ENCODE data around the gene MACROD2.

The MACROD2 gene

DNA sequence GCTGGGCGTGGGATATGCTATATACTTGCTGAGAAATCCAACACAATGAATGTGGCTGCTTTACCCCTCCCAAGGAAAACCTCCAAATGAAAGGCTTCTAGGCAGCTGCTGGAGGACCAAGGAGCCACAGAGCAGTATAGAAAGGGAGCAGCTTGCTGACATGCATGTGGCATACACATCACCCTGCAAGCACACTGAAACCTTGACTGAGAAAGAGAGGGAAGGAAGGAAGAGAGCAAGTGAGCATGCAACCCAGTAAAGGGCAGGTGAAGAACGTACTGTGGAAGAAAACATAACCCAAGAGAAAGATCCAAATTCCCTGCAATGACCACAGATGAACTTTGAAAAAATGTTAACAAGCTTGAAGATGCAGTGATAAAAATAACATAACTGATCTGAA, 2034.9 kb downstream of the MACROD2 start:
- no peak for DNase-seq

- DNase-seq, result no peak
Measured at GRCh38 chr20:16035576-16035975, 2040.3 kb downstream of the MACROD2 start.

DNA sequence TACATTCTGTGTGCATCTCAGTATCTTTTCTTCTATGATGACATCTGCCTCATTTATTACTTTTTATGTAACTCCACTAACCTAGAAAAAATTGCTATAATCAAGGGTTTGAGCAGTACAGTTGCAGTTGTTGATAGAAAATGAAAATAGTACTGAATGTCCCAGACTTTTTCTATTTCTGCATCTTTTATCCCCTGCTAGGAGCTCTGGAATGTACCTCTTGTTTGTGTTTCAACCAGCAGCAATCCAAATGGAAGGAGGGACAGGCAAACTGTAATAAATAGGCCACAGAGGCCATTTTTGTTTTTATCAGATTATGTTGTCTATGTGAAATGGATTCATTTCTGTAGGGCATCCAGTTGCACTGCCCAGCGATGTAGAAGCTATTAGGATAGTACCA, 2041.0 kb downstream of the MACROD2 start:
- no peak for DNase-seq

- DNase-seq, result no peak
Measured at GRCh38 chr20:16040742-16041141, 2045.4 kb downstream of the MACROD2 start.

DNA sequence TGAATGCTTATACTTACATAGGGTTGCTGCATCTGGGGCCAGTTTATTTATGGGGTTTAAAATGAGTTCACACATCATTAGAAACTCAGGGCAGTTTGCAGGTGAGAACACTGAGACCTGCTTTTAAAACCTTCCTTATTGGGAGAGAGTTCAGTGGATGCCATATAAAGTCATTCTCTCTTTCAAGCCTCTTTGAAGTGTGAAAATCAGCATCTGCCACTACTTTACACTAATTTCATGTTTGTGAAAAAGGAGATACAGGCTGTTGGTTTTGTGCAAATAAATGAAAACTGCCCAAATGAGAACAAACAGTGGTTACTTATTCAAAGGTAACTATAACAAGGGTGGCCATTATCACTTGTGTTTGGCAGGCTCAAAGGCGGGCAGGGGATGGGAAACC, 2047.4 kb downstream of the MACROD2 start:
- peak in 1 of 2 experiments; percentile 43 for DNase-seq

DNA sequence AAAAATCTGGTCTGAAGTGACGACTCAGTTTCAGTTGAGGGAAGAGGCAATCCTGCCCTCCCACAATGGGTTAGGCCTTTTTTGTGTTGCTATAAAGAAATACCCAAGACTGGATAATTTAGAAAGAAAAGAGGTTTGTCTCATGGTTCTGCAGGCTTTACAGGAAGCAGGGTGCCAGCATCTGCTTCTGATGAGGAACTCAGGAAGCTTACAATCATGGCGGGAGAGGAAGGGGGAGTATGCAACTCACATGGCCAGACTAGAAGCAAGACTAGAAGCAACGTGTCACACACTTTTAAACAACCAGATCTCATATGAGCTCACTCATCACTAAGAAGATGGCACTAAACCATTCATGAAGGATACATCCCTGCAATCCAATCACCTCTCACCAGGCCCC, 2048.6 kb downstream of the MACROD2 start:
- no peak for DNase-seq

DNA sequence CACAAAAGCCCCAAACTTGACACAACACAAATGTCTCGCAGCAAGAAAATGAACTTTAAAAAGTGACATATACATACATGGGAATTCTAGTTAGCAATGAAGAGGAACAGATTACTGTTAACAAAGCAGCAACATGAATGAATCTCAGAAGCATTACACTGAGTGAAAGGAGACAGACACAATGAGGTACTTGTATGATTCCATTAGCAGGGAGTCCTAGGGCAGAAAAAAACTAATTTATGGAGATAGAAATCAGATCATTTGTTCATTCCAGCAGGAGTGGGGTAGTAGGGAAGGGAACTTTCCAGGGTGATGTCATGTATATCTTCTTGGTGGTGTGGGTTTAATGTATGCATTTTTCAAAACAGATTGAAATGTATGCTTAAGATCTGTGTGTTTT, 2053.6 kb downstream of the MACROD2 start:
- no peak for DNase-seq

DNA sequence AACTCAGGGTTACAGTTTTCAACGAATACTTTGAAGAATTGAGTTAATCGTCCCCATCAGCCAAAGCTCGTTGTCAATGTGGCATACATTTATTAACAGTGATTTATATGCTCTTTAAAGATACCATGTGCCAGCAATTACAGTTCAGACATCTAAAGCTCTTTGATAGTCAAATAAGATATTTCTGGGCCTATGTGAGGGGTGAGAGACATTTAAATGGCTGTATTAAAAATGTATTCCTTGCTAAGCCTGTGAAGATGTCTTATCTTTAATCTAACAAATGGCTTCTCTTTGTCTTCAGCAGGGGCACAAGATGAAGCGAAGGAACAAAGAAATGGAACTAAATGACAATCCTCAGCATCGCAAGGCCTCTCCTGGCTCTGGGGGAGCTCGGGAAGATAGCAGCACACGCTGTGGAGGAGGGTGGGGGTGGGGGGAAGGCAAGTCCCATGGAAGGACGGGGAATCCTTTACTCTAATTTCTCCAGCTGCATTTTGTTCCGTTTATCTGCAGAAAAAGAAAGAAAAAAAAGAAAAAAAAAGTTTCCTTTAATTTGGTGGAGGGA, 2054.3 kb downstream of the MACROD2 start:
- no peak for DNase-seq

- DNase-seq, result no peak
Measured at GRCh38 chr20:16050366-16050765, 2055.1 kb downstream of the MACROD2 start.

GRCh38 chr20:16051968-16052367, 2056.7 kb downstream of the MACROD2 start:
- DNase-seq, result no peak

DNA sequence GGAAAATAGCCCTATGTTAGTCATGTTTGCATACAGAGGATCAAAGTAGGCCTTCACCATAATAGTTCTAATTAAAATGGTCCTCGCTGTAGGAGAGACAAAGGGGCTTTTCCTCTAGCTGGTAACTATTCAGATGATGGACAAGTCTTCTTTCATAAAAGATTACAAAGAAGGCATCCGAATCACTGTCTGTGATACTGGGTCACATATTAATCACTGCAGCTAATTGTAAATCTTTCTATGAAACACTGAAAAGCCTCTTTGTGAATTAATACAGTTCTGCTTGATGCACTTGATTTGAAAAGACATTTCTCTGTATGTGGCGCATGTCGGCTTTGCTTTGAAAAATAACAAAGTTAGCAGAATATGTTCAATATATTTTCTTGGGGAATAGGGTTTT, 2057.1 kb downstream of the MACROD2 start:
- DNase-seq, result no peak

DNA sequence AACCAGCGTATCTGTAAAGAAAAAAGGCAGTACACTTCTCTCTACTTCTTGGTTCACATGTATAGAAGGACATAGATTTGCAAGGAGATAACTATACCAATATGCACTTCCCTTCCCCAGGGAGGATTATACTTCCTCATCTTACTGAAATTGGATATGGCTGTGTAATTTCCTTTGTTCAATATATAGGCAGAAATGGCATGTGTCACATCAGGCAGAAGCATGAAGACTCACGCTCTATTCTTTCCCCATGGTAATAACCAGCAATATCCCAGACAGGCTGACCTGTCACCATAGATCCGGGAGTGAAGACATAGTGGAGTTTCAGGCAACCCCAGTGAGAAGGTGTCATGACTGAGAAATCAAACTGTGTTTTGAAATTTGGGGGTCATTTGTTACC, 2059.7 kb downstream of the MACROD2 start:
- DNase-seq, result no peak

- DNase-seq, result no peak
Measured at GRCh38 chr20:16057651-16058050, 2062.3 kb downstream of the MACROD2 start.

DNA sequence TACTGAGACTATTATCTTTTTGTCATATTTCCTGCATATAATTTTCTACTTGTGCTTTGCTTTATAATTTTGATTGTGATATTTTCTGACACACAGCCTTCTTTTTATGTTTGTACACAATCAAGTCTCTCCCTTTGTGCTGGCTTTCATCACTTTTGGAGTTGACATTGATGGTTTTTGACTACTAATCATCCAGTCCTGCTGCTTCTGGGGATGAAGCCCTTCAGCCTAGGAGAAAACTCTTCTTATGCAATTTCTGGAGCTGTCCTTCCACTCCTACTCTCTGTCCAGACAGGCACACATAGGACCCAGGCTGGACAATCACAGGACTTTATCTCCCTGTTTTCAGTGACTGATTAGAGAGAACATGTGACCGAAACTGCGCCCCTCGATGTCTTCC, 2063.0 kb downstream of the MACROD2 start:
- no peak for DNase-seq

- DNase-seq, result no peak
Measured at GRCh38 chr20:16059841-16060240, 2064.5 kb downstream of the MACROD2 start.

GRCh38 chr20:16061351-16061750, 2066.0 kb downstream of the MACROD2 start:
- DNase-seq, result no peak

DNA sequence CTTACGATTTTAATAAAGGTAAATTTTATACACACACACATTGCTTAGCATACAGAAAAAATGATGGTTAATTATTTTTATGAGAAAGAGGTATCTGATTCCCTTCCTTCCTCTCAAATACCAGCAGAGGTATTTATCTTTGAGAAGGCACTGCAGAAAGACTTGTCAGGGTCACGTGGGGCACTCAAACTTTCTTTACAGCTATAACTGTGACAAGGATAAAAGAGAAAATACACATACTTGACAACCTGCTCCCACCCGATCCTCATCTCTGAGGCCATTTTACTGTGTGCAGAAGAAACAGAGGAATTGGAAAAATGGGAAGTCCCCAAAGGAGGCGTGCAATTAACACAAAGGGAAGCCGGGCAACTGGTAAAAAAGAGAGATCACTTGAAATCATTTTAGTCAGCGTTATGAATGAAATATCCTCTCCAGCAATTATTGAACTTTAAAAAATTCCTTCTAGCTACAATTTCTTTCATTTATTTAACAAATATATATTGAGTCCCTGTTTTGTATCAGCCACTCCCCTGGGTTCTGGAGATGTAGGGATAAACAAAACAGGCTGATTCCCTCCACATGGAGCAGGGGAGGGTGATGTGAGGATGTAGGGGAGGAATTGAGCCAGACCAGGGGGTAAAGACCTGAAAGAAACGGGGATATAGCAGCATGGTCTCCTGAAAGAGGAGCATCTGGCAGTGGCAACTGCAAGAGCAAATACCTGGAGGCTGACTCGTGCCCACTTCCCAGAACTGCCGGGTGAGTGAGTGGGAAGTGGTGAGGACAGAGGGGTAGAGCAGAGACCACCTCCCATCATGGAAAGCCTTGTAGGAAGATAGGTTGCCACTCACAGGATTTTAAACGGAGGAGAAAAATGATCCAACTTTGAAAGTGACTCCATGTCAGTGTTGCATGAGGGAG, 2067.6 kb downstream of the MACROD2 start:
- no peak for DNase-seq

DNA sequence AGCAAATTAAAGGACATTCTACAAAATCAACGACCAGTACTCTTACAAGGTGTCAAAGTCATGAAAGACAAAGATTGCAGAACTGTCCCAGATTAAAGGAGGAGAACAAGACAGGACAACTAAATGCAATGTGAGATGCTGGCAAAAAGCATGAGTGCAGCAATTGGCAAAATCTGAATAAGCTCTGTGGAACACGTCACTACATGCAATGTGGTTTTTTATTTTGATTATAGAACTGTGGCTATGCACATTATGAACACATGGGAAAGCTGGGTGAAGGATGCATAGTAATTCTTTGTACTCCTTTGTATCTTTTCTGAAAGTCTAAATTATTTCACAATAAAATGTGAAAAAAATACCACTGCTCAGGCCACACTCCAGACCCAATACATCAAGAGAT, 2068.6 kb downstream of the MACROD2 start:
- no peak for DNase-seq

DNA sequence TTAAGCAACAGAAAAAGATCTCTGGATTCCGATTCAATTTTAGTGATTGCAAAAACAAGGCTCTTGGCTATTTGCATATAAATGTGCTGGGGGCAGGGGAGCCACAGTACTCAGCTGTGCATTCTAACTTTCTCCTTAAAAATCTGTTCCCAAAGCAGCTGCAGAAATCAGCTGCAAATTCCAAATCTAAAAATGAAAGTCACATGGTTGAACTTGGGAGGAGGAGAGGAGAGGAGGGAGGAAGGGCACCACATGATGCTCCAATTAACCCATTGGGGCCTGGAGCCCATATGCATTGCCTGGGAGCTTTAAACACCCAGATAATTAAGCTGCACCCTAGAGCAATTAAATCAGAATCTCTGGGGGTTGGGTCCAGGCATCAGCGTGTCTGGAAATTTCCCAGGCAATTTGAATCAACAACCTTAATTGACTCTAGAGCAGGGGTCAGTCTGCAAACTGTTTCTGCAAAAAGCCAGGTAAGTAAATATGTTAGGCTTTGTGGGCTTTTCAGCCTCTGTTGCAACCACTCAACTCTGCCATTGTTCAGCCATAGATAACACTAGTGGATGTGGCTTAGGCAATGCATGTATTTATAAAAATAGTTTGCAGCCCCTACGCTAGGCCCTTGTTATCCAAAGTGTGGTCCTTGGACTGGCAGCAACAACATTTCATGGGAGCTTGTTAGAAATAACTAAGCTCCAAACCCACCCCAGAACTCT, 2069.8 kb downstream of the MACROD2 start:
- DNase-seq, result no peak

- no peak for DNase-seq
Measured at GRCh38 chr20:16066571-16066970, 2071.3 kb downstream of the MACROD2 start.

DNA sequence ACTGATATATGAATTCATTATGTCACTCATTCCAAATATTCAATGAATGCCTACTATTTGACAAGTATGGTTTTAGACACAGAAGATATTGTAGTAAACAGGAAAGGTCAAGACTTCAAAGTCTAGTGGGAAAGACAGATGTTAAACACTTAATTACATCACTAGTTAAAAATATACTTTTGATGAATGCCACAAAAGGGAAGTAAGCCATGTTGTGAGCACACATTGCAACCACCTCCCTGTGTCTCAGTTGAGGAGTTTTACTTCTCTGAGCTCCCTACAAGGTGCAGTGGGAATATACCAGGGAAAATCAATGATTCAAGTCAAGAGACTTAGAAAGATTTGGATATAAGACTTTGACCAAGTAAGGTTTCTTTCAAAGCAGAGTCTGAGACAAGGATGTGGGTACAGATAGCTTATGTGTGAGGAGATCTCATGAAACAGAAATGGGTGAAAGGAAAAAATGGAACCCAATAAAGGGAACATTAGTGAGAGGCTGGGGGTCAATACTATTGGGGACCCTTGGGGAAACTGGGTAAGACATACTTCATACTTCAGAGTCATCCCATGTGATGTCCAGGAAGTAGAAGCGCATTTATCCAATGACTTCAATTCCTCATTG, 2074.2 kb downstream of the MACROD2 start:
- no peak for DNase-seq

GRCh38 chr20:16072220-16072619, 2076.9 kb downstream of the MACROD2 start:
- no peak for DNase-seq

DNA sequence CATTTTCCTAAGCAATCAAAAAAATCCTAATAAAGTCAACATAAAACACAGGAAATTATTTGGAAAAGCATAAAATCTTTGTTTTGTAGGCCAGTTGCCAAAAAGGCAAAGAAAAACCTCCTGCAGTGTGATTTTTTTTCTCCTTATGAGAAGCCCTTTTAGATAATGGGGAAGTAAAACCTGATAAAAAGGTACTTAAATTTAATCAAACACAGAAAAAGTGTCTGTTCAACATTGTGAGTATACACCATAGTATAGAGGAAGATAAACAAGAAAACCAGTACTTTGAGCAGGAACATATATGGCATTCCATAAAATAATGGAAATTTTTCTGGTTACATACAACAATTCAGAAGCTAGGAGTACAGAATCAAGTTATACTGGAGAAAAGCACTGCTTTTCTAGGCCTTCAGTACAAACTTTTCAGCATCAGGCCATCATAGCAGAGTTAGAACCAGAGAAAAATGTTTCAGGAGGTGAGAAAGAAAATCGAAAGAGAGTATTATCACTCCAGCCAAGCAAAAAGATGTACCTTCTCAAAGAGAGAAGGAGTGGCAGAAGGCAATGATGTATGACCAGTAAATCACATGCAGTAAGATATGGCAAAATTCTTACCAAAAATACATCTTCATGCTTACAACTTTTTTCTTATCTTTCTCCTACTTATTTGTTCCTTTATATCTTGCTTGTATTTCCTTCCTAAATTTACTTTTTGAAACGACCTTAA, 2083.0 kb downstream of the MACROD2 start:
- DNase-seq, result no peak
